ENCODE measurements around the gene GPC4.
A peak's percentile ranks its signal among the peaks of the same experiment; 100 is the strongest.

GPC4 gene

DNA sequence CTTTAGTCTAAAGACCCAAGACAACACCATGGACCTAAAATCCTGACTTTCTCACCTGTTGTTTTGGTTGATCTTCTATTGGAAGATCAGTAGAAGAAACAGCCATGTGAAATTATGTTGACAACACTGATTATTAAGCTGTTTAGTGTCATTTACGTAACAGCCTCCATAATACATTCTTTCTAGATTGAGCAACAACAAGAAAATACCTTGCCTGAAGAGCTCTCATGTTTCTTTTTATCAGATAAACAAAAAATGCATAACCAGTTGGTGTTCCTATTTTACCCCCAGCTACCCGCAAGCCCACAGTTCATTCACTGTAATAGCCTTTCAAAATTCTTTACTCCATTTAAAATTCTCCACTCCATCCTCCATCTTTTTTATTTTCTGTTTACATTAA lies 20.5 kb downstream of the GPC4 start:
- no peak overlapping the region for H3K4me3 ChIP-seq (ENCODE audit: low read length)
- TF ChIP-seq ZNF274 (IDR thresholded peaks at IDR 0.05; ENCODE audit: low read depth, low read length): no peak

DNA sequence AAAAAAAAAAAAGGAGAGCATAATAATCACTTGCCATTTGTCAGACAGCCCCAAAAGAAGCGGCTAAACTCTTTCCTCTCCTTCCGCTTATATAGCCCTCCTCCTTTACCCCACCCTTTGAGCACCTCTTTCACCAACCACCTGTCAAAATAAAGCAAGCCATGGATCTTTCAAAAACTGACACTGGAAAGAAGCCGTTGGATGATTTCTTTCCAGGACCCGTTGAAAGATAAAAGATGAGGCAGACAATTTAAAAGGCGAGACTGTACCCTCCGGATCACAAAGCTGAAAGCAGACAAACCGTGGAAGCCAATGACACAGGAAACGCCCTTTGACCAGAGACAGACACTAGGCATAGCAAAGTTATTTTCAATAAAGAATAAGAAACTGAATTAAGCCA lies 22.6 kb downstream of the GPC4 start:
- no peak for TF ChIP-seq ZNF274 (IDR thresholded peaks at IDR 0.05; ENCODE audit: low read depth, low read length)
- H3K4me3 ChIP-seq (ENCODE audit: low read length): no peak overlapping the region

DNA sequence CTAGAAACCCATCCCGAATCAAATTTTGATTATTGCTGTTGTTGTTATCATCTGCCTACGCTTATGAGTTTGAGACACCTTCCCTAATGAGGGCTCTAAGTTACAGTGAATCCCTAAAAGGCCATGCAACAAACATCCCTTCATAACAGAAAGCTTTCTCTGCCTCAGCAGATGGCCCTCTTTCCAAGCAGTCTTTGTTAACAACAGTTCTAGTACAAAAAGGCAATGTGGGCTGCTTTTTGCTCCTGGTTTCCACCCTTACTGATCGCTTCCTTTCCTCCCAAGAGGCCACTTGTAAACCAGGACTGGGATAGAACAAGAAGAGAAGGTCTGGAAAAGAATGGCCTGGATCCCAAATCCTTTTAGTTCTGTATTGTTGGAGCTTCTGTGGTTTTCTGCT lies 24.2 kb downstream of the GPC4 start:
- no peak for TF ChIP-seq ZNF274 (IDR thresholded peaks at IDR 0.05; ENCODE audit: low read depth, low read length)
- no peak overlapping the region for H3K4me3 ChIP-seq (ENCODE audit: low read length)

DNA sequence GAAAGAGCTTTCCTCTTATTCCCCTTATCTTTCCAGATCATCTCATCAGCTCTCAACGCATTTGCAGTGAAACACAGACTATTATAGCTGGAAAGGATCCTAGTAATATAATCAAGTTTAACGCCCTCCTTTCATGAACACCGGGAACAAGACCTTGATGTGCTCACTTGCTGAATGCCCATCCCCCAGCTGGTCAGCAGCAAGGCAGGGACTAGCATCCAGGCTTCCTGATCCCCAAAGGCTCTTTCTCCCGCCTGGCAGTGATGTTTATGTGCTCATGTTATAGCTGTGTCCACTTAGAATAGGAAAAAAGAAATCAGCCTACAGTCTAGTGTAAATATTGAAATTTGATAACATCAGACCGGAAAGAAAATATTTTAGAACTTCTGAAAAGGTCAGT lies 24.6 kb downstream of the GPC4 start:
- no peak overlapping the region for H3K4me3 ChIP-seq (ENCODE audit: low read length)
- no peak for TF ChIP-seq ZNF274 (IDR thresholded peaks at IDR 0.05; ENCODE audit: low read depth, low read length)

DNA sequence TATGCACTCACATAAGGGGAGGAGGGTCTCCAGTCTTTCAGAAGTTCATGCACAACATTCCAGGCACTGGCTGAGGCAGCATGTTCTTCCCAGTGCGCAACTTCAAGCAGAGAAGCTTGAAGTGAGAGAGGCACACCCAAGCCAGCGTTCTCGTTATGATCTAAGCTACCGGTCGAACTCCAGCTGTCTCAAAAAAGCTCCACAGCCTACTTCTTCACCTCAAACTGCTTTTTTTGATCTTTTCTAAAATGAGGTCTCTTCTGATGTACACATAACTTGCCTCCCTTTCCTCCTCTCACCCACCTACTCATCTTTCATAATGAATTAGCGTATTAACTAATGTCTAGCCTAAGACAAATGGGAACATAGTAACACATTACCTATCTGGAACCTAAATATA lies 25.3 kb downstream of the GPC4 start:
- no peak overlapping the region for H3K4me3 ChIP-seq (ENCODE audit: low read length)
- no peak for TF ChIP-seq ZNF274 (IDR thresholded peaks at IDR 0.05; ENCODE audit: low read depth, low read length)

DNA sequence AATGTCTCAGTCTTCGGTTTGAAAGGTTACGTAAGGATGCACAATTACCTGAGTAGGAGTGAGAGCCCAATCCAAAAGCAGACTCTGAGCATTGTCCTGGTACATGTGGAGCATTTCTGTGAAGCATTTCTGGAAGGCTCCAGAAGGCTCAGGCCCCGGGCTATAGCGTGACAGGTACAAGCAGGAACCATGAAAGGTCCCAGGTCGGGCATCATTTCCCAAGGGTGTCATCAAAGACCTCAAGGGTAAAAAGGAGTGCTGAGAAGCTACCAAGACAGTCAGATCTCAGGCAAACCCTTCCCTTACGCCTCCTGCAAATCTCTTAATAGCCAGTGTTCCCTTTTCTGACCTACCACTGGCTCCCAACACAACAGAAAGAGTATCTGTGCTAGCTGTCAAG lies 30.8 kb downstream of the GPC4 start:
- no peak for TF ChIP-seq ZNF274 (IDR thresholded peaks at IDR 0.05; ENCODE audit: low read depth, low read length)
- H3K4me3 ChIP-seq (ENCODE audit: low read length): no peak overlapping the region

DNA sequence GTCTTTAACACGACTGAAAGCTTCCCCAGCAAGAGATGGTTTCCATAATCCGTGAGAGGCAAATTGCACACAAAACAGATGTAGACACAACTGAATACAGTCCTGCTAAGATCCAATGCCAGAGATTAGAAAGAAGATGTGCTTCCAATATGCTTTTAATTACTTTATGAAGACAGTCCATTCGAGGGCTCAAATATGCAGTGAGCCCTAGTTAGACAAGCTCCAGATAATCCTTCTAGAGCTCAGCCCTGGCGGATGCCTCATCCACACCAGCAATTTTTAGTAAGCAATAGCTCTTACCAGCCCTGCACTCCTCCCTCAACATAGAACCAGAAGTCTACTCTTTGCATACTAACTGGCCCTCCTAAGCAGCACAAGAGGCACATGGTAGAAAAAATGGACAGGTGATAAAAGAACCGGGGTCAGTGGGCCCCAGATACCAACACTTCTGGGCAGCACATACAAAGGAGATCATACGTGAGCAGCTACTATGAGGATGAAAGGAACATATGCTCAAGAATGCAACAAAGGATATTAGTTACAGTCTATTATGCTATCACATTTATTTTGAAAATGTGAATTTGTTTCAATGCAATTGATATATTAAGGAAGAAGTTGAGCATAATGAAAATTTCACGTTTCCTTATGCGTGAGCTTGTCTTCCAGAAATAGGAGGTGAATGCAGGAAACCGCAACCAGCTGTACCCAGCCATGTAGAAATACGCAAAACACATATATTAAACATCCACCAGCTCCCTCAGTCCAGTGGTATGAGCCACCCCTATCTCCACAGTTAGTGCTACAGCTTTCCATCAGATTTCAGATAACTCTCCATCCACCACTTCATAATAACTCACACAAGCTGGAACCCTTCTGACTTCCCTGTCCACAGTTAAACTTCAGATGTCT lies 34.3 kb downstream of the GPC4 start:
- TF ChIP-seq ZNF274 (IDR thresholded peaks at IDR 0.05; ENCODE audit: low read depth, low read length): no peak
- H3K4me3 ChIP-seq (ENCODE audit: low read length): peak overlapping the region; percentile 6; the same call in 1 of the 2 replicates

DNA sequence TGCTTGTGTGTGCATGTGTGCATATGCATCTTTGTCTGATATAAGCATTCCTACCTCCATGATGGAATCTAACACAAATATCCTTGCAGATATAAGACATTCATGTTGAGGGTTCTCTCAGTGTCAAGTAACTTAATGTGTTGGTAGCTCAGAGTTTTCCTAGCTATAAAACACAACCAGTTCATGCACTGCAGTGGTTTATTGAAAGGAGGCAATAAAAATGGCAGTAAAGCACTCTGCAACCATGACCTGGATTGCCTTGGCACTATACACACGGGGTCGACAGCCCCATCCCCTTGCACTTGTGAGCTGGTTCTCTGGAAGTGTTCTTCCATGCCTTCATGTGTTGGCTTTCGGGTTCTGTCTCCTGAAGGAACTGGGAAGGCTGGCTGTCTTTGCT lies 38.9 kb downstream of the GPC4 start:
- no peak for TF ChIP-seq ZNF274 (IDR thresholded peaks at IDR 0.05; ENCODE audit: low read depth, low read length)
- H3K4me3 ChIP-seq (ENCODE audit: low read length): no peak overlapping the region

DNA sequence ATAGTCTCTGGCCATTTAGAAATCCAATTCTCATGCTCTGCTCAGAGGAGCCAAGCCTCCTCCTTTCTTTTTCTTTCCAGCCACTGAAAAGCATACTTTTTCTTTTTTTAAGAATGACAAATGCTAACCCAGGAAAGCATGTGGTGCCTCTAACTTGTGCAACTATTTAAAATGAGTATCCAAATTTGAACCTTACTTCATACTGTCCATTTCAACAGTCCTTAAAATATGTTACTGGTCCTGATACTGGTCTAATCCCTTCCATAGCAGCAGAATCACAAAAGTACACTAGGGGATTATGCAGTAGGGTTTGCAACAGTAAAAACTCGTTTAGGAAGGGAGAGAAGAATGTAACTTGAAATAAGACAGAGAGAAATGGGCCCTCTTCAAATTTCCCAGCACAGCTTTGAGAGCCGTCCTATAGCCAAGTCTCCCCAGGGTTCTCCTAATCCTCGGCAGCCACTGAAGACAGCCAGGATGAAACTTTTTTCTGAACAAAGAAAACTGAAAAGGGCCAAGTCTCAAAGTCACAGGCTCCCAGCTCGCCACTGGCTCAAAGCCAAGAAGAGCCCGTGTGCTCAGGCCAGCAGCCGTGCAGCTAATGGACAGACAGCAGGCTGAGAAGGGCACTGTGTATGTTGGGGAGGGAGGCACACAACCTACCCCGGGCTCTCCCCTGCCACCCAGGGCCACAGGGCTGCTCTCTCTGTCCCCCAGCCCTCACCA lies 39.5 kb downstream of the GPC4 start:
- no peak overlapping the region for H3K4me3 ChIP-seq (ENCODE audit: low read length)

DNA sequence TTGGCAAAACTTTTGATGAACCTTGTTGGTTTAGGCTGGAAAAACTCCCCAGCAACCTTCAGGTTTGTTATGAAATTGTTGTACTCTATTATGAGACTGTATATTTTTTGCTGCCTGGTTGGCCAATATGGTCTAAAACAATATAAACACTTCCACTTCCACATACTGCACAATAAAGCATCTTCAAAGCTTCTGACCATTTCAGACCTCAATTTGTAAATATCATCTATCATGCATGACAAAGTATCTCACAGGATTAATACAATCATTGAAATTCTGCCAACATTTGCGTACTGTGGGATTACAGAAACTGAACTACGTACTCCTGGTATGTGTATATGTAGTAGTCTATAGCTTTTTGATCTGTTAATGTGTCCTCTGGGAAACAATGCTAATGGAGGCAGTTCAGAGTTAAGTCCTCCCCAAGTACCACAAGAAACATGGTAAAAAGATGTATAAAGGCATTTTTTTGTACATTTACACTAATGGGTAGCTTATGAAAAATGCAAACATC lies 40.4 kb downstream of the GPC4 start:
- no peak overlapping the region for H3K4me3 ChIP-seq (ENCODE audit: low read length)
- no peak for TF ChIP-seq ZNF274 (IDR thresholded peaks at IDR 0.05; ENCODE audit: low read depth, low read length)

More for the DNA sequence above, 39.5 kb downstream of the GPC4 start:
- TF ChIP-seq ZNF274 (IDR thresholded peaks at IDR 0.05; ENCODE audit: low read depth, low read length): no peak

DNA sequence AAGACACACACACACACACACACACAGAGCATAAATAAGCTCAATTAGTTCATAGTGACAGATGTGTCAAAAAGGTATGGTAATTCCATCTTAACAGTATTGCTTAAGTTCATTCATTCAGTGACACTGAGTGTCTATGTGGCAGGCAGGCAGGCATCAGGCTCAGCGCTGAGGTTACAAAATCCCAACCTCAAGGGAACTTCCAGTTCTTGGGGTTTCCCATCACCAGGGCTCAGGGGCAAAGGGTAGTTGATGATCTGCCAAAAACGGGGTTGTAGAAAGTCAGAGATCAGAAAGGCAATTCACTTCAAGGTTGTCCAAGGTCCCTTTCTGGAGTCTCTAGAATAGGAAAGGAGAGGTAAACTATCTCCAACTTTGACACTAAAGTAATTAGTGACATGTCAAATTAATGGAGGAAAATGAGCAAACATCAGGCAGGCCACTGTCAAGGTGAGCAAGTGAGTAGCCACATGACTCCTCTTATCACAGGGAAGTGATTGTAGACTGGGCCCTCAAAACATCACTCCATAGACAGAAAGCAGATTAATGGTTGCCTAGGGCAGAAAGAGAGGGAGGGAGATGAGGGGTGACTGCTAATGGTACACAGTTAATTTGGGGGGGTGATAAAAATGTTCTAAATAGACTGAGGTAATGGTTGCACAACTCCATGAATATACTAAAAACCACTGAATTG lies 41.8 kb downstream of the GPC4 start:
- TF ChIP-seq ZNF274 (IDR thresholded peaks at IDR 0.05; ENCODE audit: low read depth, low read length): no peak
- H3K4me3 ChIP-seq (ENCODE audit: low read length): no peak overlapping the region

DNA sequence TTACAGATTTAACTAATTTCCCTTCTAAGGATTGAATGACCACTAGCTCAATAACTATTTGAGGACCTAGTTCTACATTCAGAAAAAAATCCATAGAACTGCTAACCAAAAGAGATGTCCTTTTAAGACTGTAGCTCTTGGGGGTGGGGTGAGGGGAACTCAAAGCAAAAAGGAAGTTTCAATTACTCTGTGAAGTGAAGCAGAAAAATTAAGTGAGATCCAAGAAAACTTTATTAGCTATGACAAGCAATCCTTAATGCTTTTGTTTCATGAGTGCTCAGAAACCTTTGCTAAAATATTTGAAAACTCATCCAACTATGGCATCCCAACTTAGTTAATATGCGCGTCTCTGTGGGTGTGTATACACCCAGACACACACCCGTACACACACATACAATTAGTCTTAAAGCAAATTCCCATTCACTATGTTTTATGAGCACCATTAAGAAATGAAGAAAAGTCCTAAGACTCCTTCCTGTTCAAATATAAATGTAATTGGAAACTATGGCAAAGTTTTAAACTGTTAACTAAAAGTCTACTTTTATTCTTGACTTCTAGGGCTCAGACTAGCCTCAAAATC lies 44.5 kb downstream of the GPC4 start:
- no peak overlapping the region for H3K4me3 ChIP-seq (ENCODE audit: low read length)
- no peak for TF ChIP-seq ZNF274 (IDR thresholded peaks at IDR 0.05; ENCODE audit: low read depth, low read length)

DNA sequence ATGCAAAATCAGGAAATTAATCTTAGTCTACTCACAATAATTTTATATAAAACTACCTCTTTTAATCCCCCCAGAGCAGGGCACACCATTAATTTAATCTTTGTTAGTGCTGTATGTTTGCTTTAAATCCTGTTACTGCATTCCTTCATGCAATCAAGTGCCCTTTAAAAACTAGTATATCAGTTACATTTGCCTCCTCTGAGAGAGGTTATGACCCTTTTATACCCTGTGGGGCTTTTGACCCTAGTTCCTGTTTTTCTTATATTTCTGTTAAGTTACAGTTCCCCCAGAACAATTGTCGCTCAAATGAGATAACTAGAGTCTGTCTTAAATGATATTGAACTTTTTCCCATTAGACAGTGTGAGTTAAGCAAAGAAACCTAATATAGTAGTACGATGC lies 46.2 kb downstream of the GPC4 start:
- TF ChIP-seq ZNF274 (IDR thresholded peaks at IDR 0.05; ENCODE audit: low read depth, low read length): no peak
- no peak overlapping the region for H3K4me3 ChIP-seq (ENCODE audit: low read length)

DNA sequence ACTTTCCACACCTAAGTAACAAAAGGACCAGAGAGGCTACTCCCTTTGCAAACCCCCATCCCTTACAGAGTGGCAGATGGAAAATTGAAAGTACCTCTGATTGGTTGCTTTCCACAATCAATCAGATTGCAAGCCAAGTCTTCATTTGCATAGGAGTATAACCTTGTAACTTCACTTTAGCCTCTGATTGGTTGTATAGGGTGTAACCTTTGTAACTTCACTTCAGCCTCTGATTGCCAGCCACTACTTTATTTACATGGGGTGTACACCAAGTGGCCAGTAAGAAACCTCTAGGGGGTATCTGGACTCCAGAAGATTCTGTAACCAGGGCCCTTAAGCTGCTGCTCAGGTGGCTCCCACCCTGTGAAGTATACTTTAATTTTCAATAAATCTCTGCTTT lies 48.6 kb downstream of the GPC4 start:
- H3K4me3 ChIP-seq (ENCODE audit: low read length): no peak overlapping the region
- no peak for TF ChIP-seq ZNF274 (IDR thresholded peaks at IDR 0.05; ENCODE audit: low read depth, low read length)
